Mucosa of descending colon (tissue), 3 donors: ENCODE results near the gene SAMD5. TPM values are rescaled to one million over a fixed set of nuclear protein-coding genes. Genes with fewer than 3 reads are reported as not detected.
A peak's percentile ranks its signal among the peaks of the same experiment; 100 is the strongest.

Source experiments
- ATAC-seq: fragments of 200-7000 bp; cut with Tn5 transposase; one replicate; pipeline ENCODE4 v1.9.1; 2020; ENCODE audit warnings: mild to moderate bottlenecking, moderate library complexity
- DNase-seq, 3 donors: peaks; one replicate each; pipeline ENCODE4 v3.0.0-alpha.2; 2020
- H3K36me3 ChIP-seq: fragments of 200-600 bp; one replicate; pipeline ENCODE4 v1.8.0; 2021; ENCODE audit warnings: low read depth, mild to moderate bottlenecking
- H3K4me1 ChIP-seq: fragments of 200-600 bp; one replicate; pipeline ENCODE4 v1.8.0; 2021; ENCODE audit warnings: low read depth, mild to moderate bottlenecking
- H3K4me3 ChIP-seq: fragments of 200-600 bp; one replicate; pipeline ENCODE4 v1.8.0; 2021; ENCODE audit warnings: mild to moderate bottlenecking
- H3K9me3 ChIP-seq: fragments of 200-600 bp; one replicate; pipeline ENCODE4 v1.8.0; 2021; ENCODE audit warnings: mild to moderate bottlenecking
- CTCF ChIP-seq: fragments of 200-600 bp; IDR thresholded peaks from one replicate; pipeline ENCODE4 v1.8.0; 2022; ENCODE audit warnings: antibody characterized with exemption, mild to moderate bottlenecking
- intact Hi-C, 2 donors: fragments of 100-400 bp; cut with DNase I in 1 of 2; cut with micrococcal nuclease in 1 of 2; formaldehyde crosslinking; loops; one replicate each; pipeline versions ENCODE4 v1.11.0 to v1.11.1; 2022; cut with DNase I, micrococcal nuclease
- long read RNA-seq, 2 donors: library from polyadenylated mRNA; unstranded; transcript quantifications; one replicate each; pipeline ENCODE4 v2.0.0, GENCODE V29; 2019 to 2021
- total RNA-seq, 3 donors: library from RNA; stranded (reverse); fragmentation: NEBNext Ultra II Directional in 2 of 3; extraction: Animal tissue kit (Norgen Biotek cat#: 25700) in 2 of 3; gene quantifications; one replicate each; pipeline versions ENCODE4 v1.2.1 to v1.2.4, GENCODE V29; 2021 to 2023
- donor health status: DM: no; HTN: no; CAD: no; lungs with moderate emphysema.
- donor health status: DM: no; HTN: no; CAD: no.
- donor health status: DM: no; HTN: yes; CAD: no.

SAMD5 gene
- total RNA-seq: 10 to 100 TPM in 2 of 3 donors, 1 to 10 TPM in 1; 4.7 to 11.1 (median 10.3) TPM
- long read RNA-seq, donor 1, partial matches to known transcripts: 0 of 1 reads
- long read RNA-seq, donor 1, other reads (novel, unspliced or antisense): 1 of 1 reads
- long read RNA-seq, donor 2: 0 reads

- Histone ChIP-seq H3K4me3 (peak within 1 kb of the TSS; percentile 38), H3K36me3 (no peaks in the 10 kb centered on the region), H3K9me3 (no peaks in the 10 kb centered on the region), H3K4me1 (peaks cover 11% of the 10 kb centered on the region)
- DNase-seq (peak; percentile 73 to 88 (median 77)), ATAC-seq (peak; percentile 89)
- intact Hi-C loops: loop anchor here (5.0 to 10.0 kb wide), 2 partner anchors 457 to 659 kb away; no protein-coding TSS in a partner anchor
- no peak for TF ChIP-seq CTCF
These were observed at the start of gene SAMD5 for GRCh38 chr6:147508042-147508865. Gene SAMD5, plus strand, starts transcription at chr6:147508690. Its CDS starts 239 bp downstream, at chr6:147508929.

DNA sequence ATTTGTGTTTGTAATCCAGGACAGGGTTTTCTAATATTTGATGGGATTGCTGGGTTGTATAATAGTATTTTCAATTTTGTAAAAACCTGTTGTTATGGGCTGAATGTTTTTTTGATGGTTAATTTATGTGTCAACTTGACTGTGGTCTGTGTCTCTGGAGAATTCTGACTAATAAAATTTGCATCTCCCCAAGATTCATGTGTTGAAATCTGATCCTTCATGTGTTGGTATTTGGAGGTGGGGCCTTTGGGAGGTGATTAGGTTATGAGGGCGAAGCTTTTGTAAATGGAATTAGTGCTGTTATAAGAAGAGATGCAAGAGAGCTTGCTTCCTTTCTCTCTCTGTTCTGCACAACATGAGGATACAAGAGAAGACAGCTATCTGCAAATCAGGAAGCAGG lies 48.7 kb upstream of the SAMD5 start:
- Histone ChIP-seq H3K4me1 (no peaks in the 10 kb centered on the region), H3K4me3 (no peak overlapping the region), H3K36me3 (no peaks in the 10 kb centered on the region), H3K9me3 (no peaks in the 10 kb centered on the region)
- no peak for TF ChIP-seq CTCF
- intact Hi-C loops: no loop called here
- DNase-seq: no peak
- ATAC-seq: no peak

GRCh38 chr6:147463651-147464050 lies 44.8 kb upstream of the SAMD5 start:
- DNase-seq (no peak), ATAC-seq (no peak)
- no peak for TF ChIP-seq CTCF

GRCh38 chr6:147467428-147467827 lies 41.1 kb upstream of the SAMD5 start:
- H3K4me1 ChIP-seq: no peaks in the 10 kb centered on the region
- no peaks in the 10 kb centered on the region for H3K9me3 ChIP-seq
- H3K36me3 ChIP-seq: no peaks in the 10 kb centered on the region
- ATAC-seq (no peak), DNase-seq (no peak)
- no peak overlapping the region for H3K4me3 ChIP-seq
- TF ChIP-seq CTCF: no peak
- intact Hi-C loops: no loop called here

More at GRCh38 chr6:147463651-147464050, 44.8 kb upstream of the SAMD5 start:
- H3K4me3 ChIP-seq: no peak overlapping the region
- H3K36me3 ChIP-seq: no peaks in the 10 kb centered on the region
- H3K9me3 ChIP-seq: no peaks in the 10 kb centered on the region
- intact Hi-C loops: no loop called here
- no peaks in the 10 kb centered on the region for H3K4me1 ChIP-seq

DNA sequence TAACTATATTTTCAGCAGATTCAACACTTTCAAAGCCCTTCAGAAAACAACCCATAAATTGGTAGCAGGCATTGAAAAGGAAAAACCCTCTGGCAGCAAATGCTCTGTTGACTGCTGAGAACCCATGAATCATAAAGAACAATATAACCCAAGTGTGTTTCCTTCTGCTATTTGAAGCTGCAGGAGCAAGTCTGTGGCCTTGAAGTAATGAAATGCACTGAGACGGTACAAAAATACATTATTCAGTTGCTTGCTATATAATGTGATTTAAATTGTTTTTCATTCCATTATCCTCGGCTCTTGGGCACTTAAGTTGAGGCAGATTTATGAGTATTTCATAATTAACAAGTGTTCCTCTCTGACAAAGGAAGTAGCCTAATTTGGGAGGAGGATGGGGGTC lies 40.6 kb upstream of the SAMD5 start:
- intact Hi-C loops: no loop called here

More for the DNA sequence above, 40.6 kb upstream of the SAMD5 start:
- no peak for TF ChIP-seq CTCF
- no peaks in the 10 kb centered on the region for H3K36me3 ChIP-seq
- H3K9me3 ChIP-seq: no peaks in the 10 kb centered on the region
- ATAC-seq (no peak), DNase-seq (no peak)
- no peaks in the 10 kb centered on the region for H3K4me1 ChIP-seq
- no peak overlapping the region for H3K4me3 ChIP-seq
